DOHH2 (cell line): ENCODE measurements around the gene COTL1.

Experiments used
- H3F3A ChIP-seq: fragments of 200-600 bp; sonication (generic), shearing (Covaris generic); 2 replicates; pipeline ENCODE4 v1.6.0; 2016; ENCODE audit warnings: antibody characterized with exemption, mild to moderate bottlenecking; ENCODE audit not compliant: control insufficient read depth, insufficient read depth
- H3K27ac ChIP-seq: fragments of 200-600 bp; sonication (generic); 2 replicates; pipeline ENCODE4 v1.5.1; 2014; ENCODE audit warnings: low read depth, mild to moderate bottlenecking, low read length, moderate library complexity
- H3K27me3 ChIP-seq: fragments of 200-600 bp; sonication (generic); 2 replicates; pipeline ENCODE4 v1.6.1; 2014; ENCODE audit warnings: mild to moderate bottlenecking, low read length, mixed read lengths; ENCODE audit not compliant: control insufficient read depth
- H3K36me3 ChIP-seq: fragments of 200-600 bp; sonication (generic); 2 replicates; pipeline ENCODE4 v1.6.1; 2014; ENCODE audit warnings: mild to moderate bottlenecking, low read length, moderate library complexity, mixed read lengths; ENCODE audit not compliant: control insufficient read depth
- H3K4me1 ChIP-seq: fragments of 200-600 bp; sonication (generic); 2 replicates; pipeline ENCODE4 v1.6.1; 2014; ENCODE audit warnings: mild to moderate bottlenecking, low read length, mixed read lengths; ENCODE audit not compliant: control insufficient read depth
- H3K4me2 ChIP-seq: fragments of 200-600 bp; sonication (generic); 2 replicates; pipeline ENCODE4 v1.6.0; 2014; ENCODE audit warnings: mild to moderate bottlenecking, low read length, moderate library complexity
- H3K4me3 ChIP-seq: fragments of 200-600 bp; sonication (generic); 2 replicates; pipeline ENCODE4 v1.5.1; 2014; ENCODE audit warnings: mild to moderate bottlenecking, low read length, mixed read lengths
- H3K79me2 ChIP-seq: fragments of 200-600 bp; sonication (generic); 2 replicates; pipeline ENCODE4 v1.6.1; 2014; ENCODE audit warnings: mild to moderate bottlenecking, low read length, mixed read lengths; ENCODE audit not compliant: control insufficient read depth
- H3K9me2 ChIP-seq: fragments of 200-600 bp; sonication (generic); replicated peaks from 2 replicates; pipeline ENCODE4 v1.6.1; 2014; ENCODE audit warnings: mild to moderate bottlenecking, low read length, mixed read lengths; ENCODE audit not compliant: control insufficient read depth
- H3K9me3 ChIP-seq: fragments of 200-600 bp; sonication (generic); 2 replicates; pipeline ENCODE4 v1.6.1; 2014; ENCODE audit warnings: antibody characterized with exemption, low read length, mixed read lengths; ENCODE audit not compliant: control insufficient read depth, insufficient read depth
- H4K20me1 ChIP-seq: fragments of 200-600 bp; sonication (generic); 2 replicates; pipeline ENCODE4 v1.6.0; 2014; ENCODE audit warnings: low read depth, mild to moderate bottlenecking, antibody characterized with exemption, low read length, moderate library complexity; ENCODE audit not compliant: control insufficient read depth, insufficient read depth
- EZH2phosphoT487 ChIP-seq: fragments of 200-600 bp; sonication (generic); IDR thresholded peaks from 2 replicates; pipeline ENCODE4 v1.6.1; 2017; ENCODE audit warnings: borderline replicate concordance, mild to moderate bottlenecking, antibody characterized with exemption, low read length, moderate library complexity, mixed read lengths
- TF ChIP-seq, protein P1 (sequence below): fragments of 200-600 bp; sonication (generic); IDR thresholded peaks from one replicate; pipeline ENCODE4 v1.5.1; 2014; ENCODE audit warnings: antibody characterized with exemption, mild to moderate bottlenecking, low read depth, low read length; ENCODE audit not compliant: poor library complexity, severe bottlenecking

The COTL1 gene

DNA sequence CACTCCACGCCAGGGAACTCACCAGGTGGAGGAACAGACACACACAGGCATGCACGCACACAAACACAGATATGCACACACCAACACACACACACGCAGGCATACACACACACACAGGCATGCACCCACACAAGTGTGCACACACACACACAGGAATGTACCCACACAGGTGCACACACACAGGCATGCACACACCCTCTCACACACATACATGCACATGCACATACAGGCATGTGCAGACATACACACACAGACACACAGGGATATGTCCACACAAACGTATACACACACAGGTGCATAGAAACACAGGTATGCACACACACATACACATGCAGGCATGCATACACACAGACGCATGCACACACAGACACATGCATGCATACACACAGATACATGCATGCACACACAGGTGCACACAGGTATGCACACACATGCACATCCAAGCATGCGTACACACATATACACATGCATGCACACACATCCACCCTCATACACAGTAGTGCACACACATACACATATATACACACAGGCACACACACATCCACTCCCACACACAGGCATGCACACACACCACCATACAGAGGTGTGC, 39.2 kb downstream of the COTL1 start:
- Histone ChIP-seq H3K4me3 (no peak overlapping the region), H3K9me3 (no peaks in the 10 kb centered on the region), H3K9me2 (no peaks in the 10 kb centered on the region), H3K27me3 (no peaks in the 10 kb centered on the region), H3K79me2 (peaks cover 51% of the 10 kb centered on the region), H3K4me1 (no peaks in the 10 kb centered on the region), H3F3A (no peaks in the 10 kb centered on the region), H3K4me2 (no peak overlapping the region), H3K36me3 (peaks cover 18% of the 10 kb centered on the region), H3K27ac (no peak overlapping the region), H4K20me1 (no peaks in the 10 kb centered on the region)
- TF ChIP-seq EZH2phosphoT487: no peak
- TF ChIP-seq, protein P1, sequence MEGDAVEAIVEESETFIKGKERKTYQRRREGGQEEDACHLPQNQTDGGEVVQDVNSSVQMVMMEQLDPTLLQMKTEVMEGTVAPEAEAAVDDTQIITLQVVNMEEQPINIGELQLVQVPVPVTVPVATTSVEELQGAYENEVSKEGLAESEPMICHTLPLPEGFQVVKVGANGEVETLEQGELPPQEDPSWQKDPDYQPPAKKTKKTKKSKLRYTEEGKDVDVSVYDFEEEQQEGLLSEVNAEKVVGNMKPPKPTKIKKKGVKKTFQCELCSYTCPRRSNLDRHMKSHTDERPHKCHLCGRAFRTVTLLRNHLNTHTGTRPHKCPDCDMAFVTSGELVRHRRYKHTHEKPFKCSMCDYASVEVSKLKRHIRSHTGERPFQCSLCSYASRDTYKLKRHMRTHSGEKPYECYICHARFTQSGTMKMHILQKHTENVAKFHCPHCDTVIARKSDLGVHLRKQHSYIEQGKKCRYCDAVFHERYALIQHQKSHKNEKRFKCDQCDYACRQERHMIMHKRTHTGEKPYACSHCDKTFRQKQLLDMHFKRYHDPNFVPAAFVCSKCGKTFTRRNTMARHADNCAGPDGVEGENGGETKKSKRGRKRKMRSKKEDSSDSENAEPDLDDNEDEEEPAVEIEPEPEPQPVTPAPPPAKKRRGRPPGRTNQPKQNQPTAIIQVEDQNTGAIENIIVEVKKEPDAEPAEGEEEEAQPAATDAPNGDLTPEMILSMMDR: no peak

DNA sequence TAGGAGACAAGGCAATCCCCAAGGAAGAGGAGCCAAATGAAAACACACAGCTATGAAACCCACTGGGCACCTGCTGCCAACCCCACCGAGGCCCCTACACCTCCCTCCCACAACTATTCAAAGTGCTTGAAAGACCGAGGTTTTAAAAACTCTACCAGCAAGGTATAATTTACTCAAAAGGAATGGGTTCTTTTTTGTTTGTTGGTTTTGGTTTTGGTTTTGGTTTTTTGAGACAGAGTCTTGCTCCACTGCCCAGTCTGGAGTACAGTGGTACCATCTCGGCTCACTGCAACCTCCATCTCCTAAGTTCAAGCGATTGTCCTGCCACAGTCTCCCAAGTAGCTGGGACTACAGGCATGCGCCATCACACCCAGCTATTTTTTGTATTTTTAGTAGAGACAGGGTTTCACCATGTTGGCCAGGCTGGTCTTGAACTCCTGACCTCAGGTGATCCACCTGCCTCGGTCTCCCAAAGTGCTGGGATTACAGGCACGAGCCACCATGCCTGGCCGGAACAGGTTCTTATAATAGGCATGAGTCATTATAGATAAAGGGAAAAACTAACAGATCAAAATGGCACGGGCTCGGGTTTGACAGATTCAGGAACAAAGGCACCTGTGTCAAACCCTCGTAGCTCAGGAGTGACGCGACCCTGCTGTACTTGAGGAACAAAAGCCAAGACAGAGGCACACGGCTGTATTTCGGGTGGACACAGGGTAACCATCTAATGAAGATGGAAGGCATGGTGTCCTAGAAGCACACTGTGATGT, 40.7 kb downstream of the COTL1 start:
- Histone ChIP-seq H3K4me3 (no peak overlapping the region), H3K9me3 (no peaks in the 10 kb centered on the region; the same call in 1 of the 2 replicates), H3K4me2 (no peak overlapping the region), H3K9me2 (no peaks in the 10 kb centered on the region), H3F3A (no peaks in the 10 kb centered on the region), H3K79me2 (peaks cover 54% of the 10 kb centered on the region), H3K36me3 (peaks cover 20% of the 10 kb centered on the region), H3K27me3 (no peaks in the 10 kb centered on the region), H3K4me1 (no peaks in the 10 kb centered on the region), H4K20me1 (no peaks in the 10 kb centered on the region), H3K27ac (no peak overlapping the region)
- TF ChIP-seq EZH2phosphoT487: no peak
- TF ChIP-seq, protein P1: no peak

DNA sequence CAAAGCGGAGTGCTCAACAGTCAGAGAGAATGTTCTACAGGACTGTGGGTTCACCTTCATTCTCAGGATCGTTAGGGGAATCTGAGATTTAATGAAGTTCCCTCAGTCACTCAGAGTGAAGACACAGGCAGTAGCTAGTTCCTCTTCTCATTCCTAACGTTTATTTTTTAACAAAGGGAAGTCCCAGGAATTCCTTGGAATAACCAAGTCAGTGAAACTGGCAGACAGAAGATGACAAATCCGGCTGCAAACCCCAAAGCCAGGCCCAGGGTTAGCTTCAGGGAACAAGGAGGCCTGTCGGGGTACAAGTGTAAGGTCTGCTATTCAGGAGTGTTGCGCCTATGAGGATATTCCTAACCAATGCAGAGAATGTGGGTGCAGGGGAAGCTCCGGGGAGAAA, 42.0 kb downstream of the COTL1 start:
- Histone ChIP-seq H3K27ac (no peak overlapping the region), H3K4me2 (no peak overlapping the region), H3K9me3 (peaks cover 11% of the 10 kb centered on the region), H3K27me3 (no peaks in the 10 kb centered on the region), H3F3A (no peaks in the 10 kb centered on the region), H4K20me1 (no peaks in the 10 kb centered on the region), H3K4me1 (no peaks in the 10 kb centered on the region), H3K9me2 (no peaks in the 10 kb centered on the region), H3K36me3 (peaks cover 29% of the 10 kb centered on the region), H3K79me2 (peaks cover 63% of the 10 kb centered on the region), H3K4me3 (no peak overlapping the region)
- TF ChIP-seq, protein P1: no peak
- no peak for TF ChIP-seq EZH2phosphoT487
